HG03280 (cell line): ENCODE data around the gene CALM3.

ENCODE experiments used
- ATAC-seq: cut with Tn5 transposase; IDR thresholded peaks from one replicate; pipeline ENCODE4 v1.9.1; 2021; ENCODE audit warnings: mild to moderate bottlenecking, moderate library complexity; ENCODE audit not compliant: unreplicated experiment

The CALM3 gene

DNA sequence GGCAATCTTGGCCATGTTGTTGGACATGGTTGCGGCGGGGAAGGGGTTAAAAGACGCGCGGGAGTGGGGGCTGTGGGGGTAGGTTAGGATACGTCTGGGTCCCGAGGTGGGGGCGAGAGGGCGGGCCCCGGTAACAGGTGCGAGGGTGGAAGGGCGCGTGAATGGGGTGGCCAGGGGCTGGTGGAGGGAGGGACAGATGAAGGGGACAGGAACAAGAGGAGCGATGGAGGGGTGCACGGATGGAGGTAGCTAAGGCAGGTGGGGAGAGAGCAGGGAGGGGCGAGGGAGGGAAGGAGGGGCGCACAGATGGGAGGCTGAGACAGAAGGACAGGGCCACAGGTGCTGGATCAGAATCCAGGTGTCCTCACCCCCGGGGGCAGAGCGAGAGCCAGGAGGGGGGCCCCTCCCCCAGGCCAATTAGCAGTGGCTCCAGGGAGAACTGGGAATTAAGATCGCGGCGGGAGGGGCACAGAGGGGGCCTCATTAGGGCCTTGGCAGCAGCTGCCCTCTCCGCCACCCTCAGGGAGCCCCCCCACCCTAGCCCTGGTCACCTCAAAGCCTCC is 33.6 kb downstream of the CALM3 start:
- ATAC-seq, result no peak

GRCh38 chr19:46635920-46636761 is 35.0 kb downstream of the CALM3 start, which contains the start of gene GNG8:
TSS of gene GNG8 (minus strand) at chr19:46636202. CDS start at chr19:46634682, 1,520 bp downstream.
- ATAC-seq, result no peak

DNA sequence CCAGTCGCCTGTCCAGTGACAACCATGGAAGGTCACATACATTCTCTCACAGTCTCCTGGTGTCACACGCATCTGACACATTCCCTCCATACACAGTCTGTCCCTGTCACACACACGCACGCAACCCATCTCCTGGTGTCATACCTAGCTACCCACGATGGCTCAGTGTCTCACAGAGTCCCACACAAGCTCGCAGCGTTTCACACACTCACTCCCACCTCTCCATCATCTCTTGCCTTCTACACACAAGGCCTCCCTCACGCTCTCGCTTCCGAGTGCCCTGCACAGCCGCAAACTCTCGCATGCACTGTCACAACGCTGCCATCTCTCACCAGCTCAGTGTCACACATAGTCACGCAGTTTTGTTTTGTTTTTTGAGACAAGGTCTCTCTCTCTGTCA is 36.1 kb downstream of the CALM3 start:
- ATAC-seq, result no peak

GRCh38 chr19:46639358-46640182 is 38.4 kb downstream of the CALM3 start:
- ATAC-seq, result no peak

- no peak for ATAC-seq
Measured at GRCh38 chr19:46640656-46641055, 39.5 kb downstream of the CALM3 start.

DNA sequence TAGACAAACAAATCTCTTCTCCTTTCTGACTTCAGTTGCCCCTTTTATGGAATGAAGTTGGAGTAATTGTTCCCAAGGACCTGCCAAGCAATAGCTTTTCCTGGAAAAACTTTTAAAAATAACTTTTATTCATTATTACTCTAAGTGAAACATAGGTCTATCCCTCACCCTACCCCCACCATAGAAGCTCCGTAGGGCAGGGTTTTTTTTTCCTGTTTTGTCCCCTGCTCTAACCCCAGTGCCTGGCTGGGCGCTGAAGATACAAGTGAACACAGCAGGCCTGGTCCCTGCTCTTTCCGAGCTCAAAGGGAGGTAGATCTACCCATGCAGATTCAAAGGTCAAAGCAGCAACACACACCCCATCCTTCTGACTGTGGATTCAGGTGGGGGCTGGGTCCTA is 43.6 kb downstream of the CALM3 start:
- ATAC-seq, result no peak

DNA sequence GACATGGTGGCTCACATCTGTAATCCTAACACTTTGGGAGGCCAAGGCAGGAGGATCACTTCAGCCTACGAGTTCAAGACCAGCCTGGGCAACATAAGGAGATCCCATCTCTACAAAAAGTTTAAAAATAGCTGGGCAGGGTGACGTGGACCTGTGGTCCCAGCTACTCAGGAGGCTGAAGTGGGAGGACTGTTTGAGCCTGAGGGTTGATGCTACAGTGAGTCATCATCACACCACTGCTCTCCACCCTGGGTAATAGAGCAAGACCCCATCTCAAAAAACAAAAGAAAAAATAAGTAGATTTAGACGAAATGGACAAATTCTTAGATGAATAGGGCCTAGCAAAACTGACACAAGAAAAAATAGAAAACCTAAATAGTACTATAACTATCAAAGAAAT is 45.3 kb downstream of the CALM3 start:
- no peak for ATAC-seq

GRCh38 chr19:46648060-46648960 is 47.2 kb downstream of the CALM3 start:
- no peak for ATAC-seq

- ATAC-seq, result no peak
Measured at GRCh38 chr19:46648961-46649960, 48.1 kb downstream of the CALM3 start.

GRCh38 chr19:46650445-46650844 is 49.3 kb downstream of the CALM3 start:
- ATAC-seq, result no peak

DNA sequence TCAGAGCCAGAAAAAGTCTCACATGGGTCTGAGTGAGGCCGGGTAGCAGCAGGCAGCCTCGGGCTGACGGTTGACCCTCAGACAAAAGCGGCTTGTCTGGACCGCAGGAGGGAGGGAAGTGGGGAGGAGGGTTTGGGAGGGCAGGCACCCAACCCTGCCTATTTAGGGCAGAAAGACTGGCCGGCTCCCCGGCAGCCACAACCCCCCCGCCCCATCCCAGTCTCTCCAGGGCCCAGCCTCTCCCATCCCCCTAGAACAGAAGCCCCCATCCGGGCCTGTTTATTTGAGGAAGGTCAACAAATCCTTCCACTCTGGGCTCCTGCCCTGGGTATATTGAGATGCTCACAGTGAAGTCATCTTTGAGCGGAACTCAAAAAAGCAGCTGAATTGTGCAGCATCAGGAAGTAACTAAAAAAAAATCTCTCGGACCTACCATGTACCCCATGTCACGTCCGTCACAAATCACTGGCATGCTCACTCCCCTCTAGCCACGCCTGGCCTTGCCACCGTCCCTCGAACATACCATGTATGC is 53.6 kb downstream of the CALM3 start:
- no peak for ATAC-seq

- ATAC-seq, result no peak
Measured at GRCh38 chr19:46656541-46656940, 55.4 kb downstream of the CALM3 start.

- ATAC-seq, result no peak
Measured at GRCh38 chr19:46659151-46660007, 58.2 kb downstream of the CALM3 start.

- no peak for ATAC-seq
Measured at GRCh38 chr19:46660008-46660517, 58.9 kb downstream of the CALM3 start.
